Hematopoietic multipotent progenitor cell treated with erythropoietin and hydrocortisone succinate and interleukin-3 and kit ligand, for 4 days (in vitro differentiated cells): ENCODE data around the gene OR4F6.
"Not testable (repeated sequence)": the region's sequence is repeated elsewhere in the genome, so short reads cannot be mapped to it uniquely, and the experiment has no call there.

Source experiments
- DNase-seq: peaks from one replicate; pipeline ENCODE4 v3.0.0-alpha.2; 2015

OR4F6 gene

GRCh38 chr15:101803209-101803608, at the start of gene OR4F6:
TSS of gene OR4F6 (plus strand) at chr15:101803509. CDS start at chr15:101805720, 2,211 bp downstream.
- DNase-seq, result no peak

GRCh38 chr15:101764669-101765339, 38.5 kb upstream of the OR4F6 start:
- DNase-seq, result not testable (repeated sequence)

- DNase-seq, result not testable (repeated sequence)
Observed at GRCh38 chr15:101765340-101765671, 38.0 kb upstream of the OR4F6 start.

- DNase-seq, result no peak
Observed at GRCh38 chr15:101765772-101766456, 37.4 kb upstream of the OR4F6 start.

- DNase-seq, result not testable (repeated sequence)
Observed at GRCh38 chr15:101767083-101767640, 36.1 kb upstream of the OR4F6 start.

- DNase-seq, result no peak
Observed at GRCh38 chr15:101772921-101773320, 30.4 kb upstream of the OR4F6 start.

- peak; percentile 25 for DNase-seq
Observed at GRCh38 chr15:101773496-101774100, 29.7 kb upstream of the OR4F6 start.

- DNase-seq, result no peak
Observed at GRCh38 chr15:101775136-101775535, 28.2 kb upstream of the OR4F6 start.

- DNase-seq, result not testable (repeated sequence)
Observed at GRCh38 chr15:101778576-101778975, 24.7 kb upstream of the OR4F6 start.

- DNase-seq, result not testable (repeated sequence)
Observed at GRCh38 chr15:101780225-101780624, 23.1 kb upstream of the OR4F6 start.

GRCh38 chr15:101781928-101782327, 21.4 kb upstream of the OR4F6 start:
- DNase-seq, result peak; percentile 4

GRCh38 chr15:101784644-101785043, 18.7 kb upstream of the OR4F6 start:
- DNase-seq, result no peak

- DNase-seq, result not testable (repeated sequence)
Observed at GRCh38 chr15:101786422-101786821, 16.9 kb upstream of the OR4F6 start.

GRCh38 chr15:101788001-101788400, 15.3 kb upstream of the OR4F6 start:
- DNase-seq, result not testable (repeated sequence)

- not testable (repeated sequence) for DNase-seq
Observed at GRCh38 chr15:101788503-101789269, 14.6 kb upstream of the OR4F6 start.

- DNase-seq, result not testable (repeated sequence)
Observed at GRCh38 chr15:101790748-101791147, 12.6 kb upstream of the OR4F6 start.

GRCh38 chr15:101793981-101794380, 9.3 kb upstream of the OR4F6 start:
- not testable (repeated sequence) for DNase-seq

- no peak for DNase-seq
Observed at GRCh38 chr15:101795455-101795854, 7.9 kb upstream of the OR4F6 start.

GRCh38 chr15:101799665-101800064, 3.6 kb upstream of the OR4F6 start:
- DNase-seq, result no peak

- DNase-seq, result no peak
Observed at GRCh38 chr15:101801048-101801447, 2.3 kb upstream of the OR4F6 start.

GRCh38 chr15:101803676-101804075, 367 bp downstream of the OR4F6 start:
- DNase-seq, result no peak

- no peak for DNase-seq
Observed at GRCh38 chr15:101804375-101804774, 1.1 kb downstream of the OR4F6 start.

- no peak for DNase-seq
Observed at GRCh38 chr15:101804941-101805340, 1.6 kb downstream of the OR4F6 start.
